Erythroblast (primary cell): Measurements from ENCODE around the gene CEP70.
"Not testable (repeated sequence)": the region's sequence is repeated elsewhere in the genome, so short reads cannot be mapped to it uniquely, and the experiment has no call there.

Experiments
- GATA1 ChIP-seq: IDR thresholded peaks from 2 replicates; pipeline ENCODE4 v1.6.1; 2011; ENCODE audit warnings: low read depth, mild to moderate bottlenecking, control low read depth, low read length, moderate library complexity
- POLR2A ChIP-seq: IDR thresholded peaks from 2 replicates; pipeline ENCODE4 v1.6.1; 2011; ENCODE audit warnings: mild to moderate bottlenecking, low read length

- not testable (repeated sequence) for TF ChIP-seq POLR2A, GATA1
Measured at GRCh38 chr3:138604106-138604595, 10.1 kb upstream of the CEP70 start.
